Gastroesophageal sphincter (tissue), 4 donors: ENCODE data around the gene DPEP2NB. TPM values are rescaled to one million over a fixed set of nuclear protein-coding genes. Genes with fewer than 3 reads are reported as not detected.
A peak's percentile ranks its signal among the peaks of the same experiment; 100 is the strongest.
"Not testable (repeated sequence)": the region's sequence is repeated elsewhere in the genome, so short reads cannot be mapped to it uniquely, and the experiment has no call there.

ENCODE experiments used
- ATAC-seq: fragments of 150-250 bp; one replicate; pipeline ENCODE4 v1.9.1; 2016; ENCODE audit warnings: mild to moderate bottlenecking, moderate library complexity
- H3K27ac ChIP-seq, 4 donors: fragments of 200-600 bp; sonication (generic) in 3 of 4; 1 replicate in 3 of 4; 2 replicates in 1 of 4; pipeline ENCODE4 v1.5.1; 2016 to 2019
- H3K27me3 ChIP-seq: fragments of 200-600 bp; sonication (generic); one replicate; pipeline ENCODE4 v1.5.1; 2019
- H3K36me3 ChIP-seq, 2 donors: fragments of 200-600 bp; sonication (generic); one replicate each; pipeline ENCODE4 v1.5.1; 2019; ENCODE audit warnings: control low read depth in 1 of 2
- H3K4me1 ChIP-seq, 3 donors: fragments of 200-600 bp; sonication (generic); 1 replicate in 2 of 3; 2 replicates in 1 of 3; pipeline ENCODE4 v1.5.1; 2016 to 2019; ENCODE audit warnings: control low read depth in 2 of 3
- H3K4me3 ChIP-seq, 2 donors: fragments of 200-600 bp; sonication (generic); one replicate each; pipeline ENCODE4 v1.5.1; 2019; ENCODE audit warnings: mild to moderate bottlenecking in 1 of 2, moderate library complexity in 1 of 2
- H3K9me3 ChIP-seq, 3 donors: fragments of 200-600 bp; sonication (generic); one replicate each; pipeline ENCODE4 v1.5.1; 2017 to 2019; ENCODE audit warnings: control low read depth in 2 of 3
- EP300 ChIP-seq: sonication (generic); formaldehyde crosslinking; IDR thresholded peaks from one replicate; pipeline ENCODE4 v1.6.1; 2017; ENCODE audit warnings: antibody characterized with exemption, mild to moderate bottlenecking
- POLR2A ChIP-seq, 2 donors: fragments of 450-650 bp; IDR thresholded peaks; one replicate each; pipeline ENCODE4 v1.6.1; 2017; ENCODE audit warnings: antibody characterized with exemption in 2 of 2, mild to moderate bottlenecking in 2 of 2, moderate library complexity in 1 of 2
- POLR2AphosphoS5 ChIP-seq: sonication (generic); formaldehyde crosslinking; IDR thresholded peaks from one replicate; pipeline ENCODE4 v1.6.1; 2017; ENCODE audit warnings: antibody characterized with exemption
- WGBS, 2 donors: methylation state at CpG; one replicate each; pipeline ENCODE4 v1.1.5; 2018; ENCODE audit warnings: low coverage in 1 of 2; 5-methylcytosine and 5-hydroxymethylcytosine counted together
- total RNA-seq, 4 donors: library from RNA; depleted of rRNA; stranded (reverse); fragments of >200 nt; gene quantifications; one replicate each; pipeline ENCODE4 v1.1.0, GENCODE V29; 2016
- TF ChIP-seq, protein P1 (sequence below), 4 experiments: fragments of 200-600 bp in 2 of 4; fragments of 450-650 bp in 2 of 4; sonication (generic) in 1 of 4; IDR thresholded peaks; one replicate each; pipeline ENCODE4 v1.5.1; 2017 to 2019; ENCODE audit warnings: antibody characterized with exemption in 4 of 4, mild to moderate bottlenecking in 2 of 4, moderate library complexity in 2 of 4

DPEP2NB gene
- total RNA-seq, 4 donors from 2014 or later, result not detected

DNA sequence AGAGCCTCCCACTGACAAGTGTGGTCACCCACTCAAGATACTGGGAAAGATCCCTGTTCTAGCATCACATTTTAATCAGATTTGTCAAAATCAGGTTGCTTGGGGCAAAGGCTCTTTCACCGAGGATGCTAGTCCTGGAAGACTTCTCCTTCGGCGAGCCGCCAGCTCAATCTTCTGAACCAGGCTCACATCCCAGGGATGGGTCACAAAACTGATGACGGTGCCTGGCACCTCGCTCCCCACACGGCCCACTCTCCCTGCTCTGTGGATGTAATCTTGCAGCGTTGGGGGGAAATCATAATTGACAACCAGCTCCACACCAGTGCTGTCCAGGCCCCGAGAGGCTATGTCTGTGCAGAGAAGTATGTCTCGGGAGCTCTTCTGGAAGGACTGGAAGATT lies 5.8 kb upstream of the DPEP2NB start:
- Histone ChIP-seq H3K9me3 (no peaks in the 10 kb centered on the region), H3K36me3 (peaks cover 0 to 17% of the 10 kb centered on the region in 2 donors), H3K4me3 (peak overlapping the region in 1 of 2 donors; percentile 67), H3K4me1 (peaks cover 0 to 31% (median 22%) of the 10 kb centered on the region in 3 donors), H3K27ac (no peak overlapping the region), H3K27me3 (no peaks in the 10 kb centered on the region)
- TF ChIP-seq POLR2A (IDR thresholded peaks at IDR 0.05) (no peak), POLR2AphosphoS5 (no peak), EP300 (no peak)
- TF ChIP-seq, protein P1, sequence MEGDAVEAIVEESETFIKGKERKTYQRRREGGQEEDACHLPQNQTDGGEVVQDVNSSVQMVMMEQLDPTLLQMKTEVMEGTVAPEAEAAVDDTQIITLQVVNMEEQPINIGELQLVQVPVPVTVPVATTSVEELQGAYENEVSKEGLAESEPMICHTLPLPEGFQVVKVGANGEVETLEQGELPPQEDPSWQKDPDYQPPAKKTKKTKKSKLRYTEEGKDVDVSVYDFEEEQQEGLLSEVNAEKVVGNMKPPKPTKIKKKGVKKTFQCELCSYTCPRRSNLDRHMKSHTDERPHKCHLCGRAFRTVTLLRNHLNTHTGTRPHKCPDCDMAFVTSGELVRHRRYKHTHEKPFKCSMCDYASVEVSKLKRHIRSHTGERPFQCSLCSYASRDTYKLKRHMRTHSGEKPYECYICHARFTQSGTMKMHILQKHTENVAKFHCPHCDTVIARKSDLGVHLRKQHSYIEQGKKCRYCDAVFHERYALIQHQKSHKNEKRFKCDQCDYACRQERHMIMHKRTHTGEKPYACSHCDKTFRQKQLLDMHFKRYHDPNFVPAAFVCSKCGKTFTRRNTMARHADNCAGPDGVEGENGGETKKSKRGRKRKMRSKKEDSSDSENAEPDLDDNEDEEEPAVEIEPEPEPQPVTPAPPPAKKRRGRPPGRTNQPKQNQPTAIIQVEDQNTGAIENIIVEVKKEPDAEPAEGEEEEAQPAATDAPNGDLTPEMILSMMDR (IDR thresholded peaks at IDR 0.05), result no peak
- ATAC-seq, result no peak
- 90% methylated on average over 10 of the region's 10 CpGs; no CpG with 5 or more reads in 1 of the 2 donors for WGBS, 2 donors

DNA sequence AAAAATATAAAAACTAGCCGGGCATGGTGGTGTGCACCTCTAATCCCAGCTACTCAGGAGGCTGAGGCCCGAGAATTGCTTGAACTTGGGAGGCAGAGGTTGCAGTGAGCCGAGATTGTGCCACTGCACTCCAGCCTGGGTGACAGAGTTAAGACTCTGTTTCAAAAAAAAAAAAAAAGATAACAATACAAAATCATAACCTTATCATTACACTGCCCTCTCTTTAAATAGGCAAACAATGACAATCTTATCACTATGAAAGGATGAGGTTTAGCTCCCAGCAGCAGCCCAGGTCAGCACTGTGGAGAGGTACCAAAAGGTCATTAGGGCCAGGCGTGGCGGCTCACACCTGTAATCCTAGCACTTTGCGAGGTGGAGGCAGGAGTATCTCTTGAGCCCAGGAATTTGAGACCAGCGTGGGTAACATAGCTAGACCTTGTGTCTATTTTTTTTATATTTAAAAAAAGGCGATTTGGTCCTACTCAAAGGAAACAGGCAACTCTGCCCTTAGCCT lies 3.5 kb upstream of the DPEP2NB start:
- TF ChIP-seq POLR2AphosphoS5 (no peak), EP300 (no peak), POLR2A (IDR thresholded peaks at IDR 0.05) (no peak)
- TF ChIP-seq, protein P1 (IDR thresholded peaks at IDR 0.05), result no peak
- Histone ChIP-seq H3K4me3 (no peak overlapping the region), H3K4me1 (peaks cover 0 to 28% (median 21%) of the 10 kb centered on the region in 3 donors), H3K27ac (no peak overlapping the region), H3K9me3 (no peaks in the 10 kb centered on the region), H3K36me3 (peaks cover 0 to 10% of the 10 kb centered on the region in 2 donors), H3K27me3 (no peaks in the 10 kb centered on the region)
- no peak for ATAC-seq
- 57 to 74% methylated on average over 1 to 7 of the region's 8 CpGs for WGBS, 2 donors

DNA sequence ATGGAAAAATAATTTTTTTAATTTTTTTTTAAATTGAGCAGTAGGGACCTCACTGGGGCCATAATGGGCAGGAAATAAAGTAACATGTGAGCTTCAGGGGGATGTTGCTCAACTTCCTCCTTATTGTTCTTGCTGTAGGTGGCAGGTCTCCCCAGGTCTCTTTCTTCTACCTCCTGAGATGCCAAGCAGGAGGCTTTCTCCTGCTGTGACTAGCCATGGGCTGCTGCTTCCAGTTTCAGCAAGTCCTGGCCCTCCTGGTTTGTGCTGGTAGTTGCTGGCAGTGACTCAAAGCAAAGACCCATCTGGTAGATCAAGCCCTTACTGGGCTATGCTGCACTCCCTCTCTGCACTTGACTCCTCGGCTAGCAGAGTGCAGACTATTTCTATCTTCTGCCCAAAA lies 2.3 kb downstream of the DPEP2NB start:
- no peaks in the 10 kb centered on the region for H3K36me3 ChIP-seq
- H3K4me1 ChIP-seq, result no peaks in the 10 kb centered on the region
- ATAC-seq, result no peak
- H3K27me3 ChIP-seq, result peaks cover 7% of the 10 kb centered on the region
- WGBS, 2 donors, result 56 to 60% methylated on average over 1 of the region's 1 CpG
- no peak overlapping the region for H3K27ac ChIP-seq
- H3K9me3 ChIP-seq, result no peaks in the 10 kb centered on the region
- TF ChIP-seq EP300 (no peak), POLR2AphosphoS5 (no peak)
- no peak overlapping the region for H3K4me3 ChIP-seq

DNA sequence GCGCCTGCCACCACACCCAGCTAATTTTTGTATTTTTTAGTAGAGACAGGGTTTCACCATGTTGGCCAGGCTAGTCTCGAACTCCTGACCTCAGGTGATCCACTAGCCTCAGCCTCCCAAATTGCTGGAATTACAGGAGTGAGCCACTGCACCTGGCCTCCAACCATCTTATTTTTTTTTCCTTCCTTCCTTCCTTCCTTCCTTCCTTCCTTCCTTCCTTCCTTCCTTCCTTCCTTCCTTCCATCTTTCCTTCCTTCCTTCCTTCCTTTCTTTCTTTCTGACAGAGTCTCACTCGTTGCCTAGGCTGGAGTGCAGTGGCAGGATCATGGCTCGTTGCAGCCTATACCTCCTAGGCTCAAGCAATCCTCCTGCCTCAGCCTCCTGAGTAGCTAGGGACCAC lies 5.8 kb downstream of the DPEP2NB start:
- WGBS, 2 donors, result 74 to 86% methylated on average over 2 to 3 of the region's 4 CpGs

DNA sequence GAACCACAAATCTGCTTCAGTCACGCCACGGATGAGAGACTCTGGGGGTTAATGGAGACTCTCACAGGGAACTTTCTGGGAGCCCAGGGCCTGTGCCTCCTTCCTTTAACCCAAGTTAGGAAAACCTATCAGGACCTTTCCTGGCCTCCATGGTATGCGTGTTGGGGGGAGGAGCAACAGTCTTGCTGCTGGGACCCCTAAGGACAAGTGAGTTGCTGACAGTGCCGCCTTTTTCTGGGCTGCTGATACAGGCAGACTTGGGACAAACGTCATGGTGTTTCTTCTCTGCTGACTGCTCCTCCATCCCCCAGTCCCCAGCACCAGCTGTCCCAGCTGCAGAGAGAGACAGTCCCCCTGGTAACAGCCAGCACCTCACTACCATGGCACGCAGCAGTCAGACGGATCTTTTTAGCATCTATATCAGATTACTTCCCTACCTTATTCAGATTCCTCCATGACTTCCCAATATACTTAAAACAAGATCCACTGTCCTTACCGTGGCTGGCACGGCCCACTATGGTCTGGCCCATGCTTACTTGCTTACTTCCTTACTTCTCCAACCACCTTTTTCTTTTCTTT lies 6.5 kb downstream of the DPEP2NB start:
- 42 to 54% methylated on average over 4 to 5 of the region's 9 CpGs for WGBS, 2 donors
- Histone ChIP-seq H3K9me3 (no peaks in the 10 kb centered on the region), H3K36me3 (no peaks in the 10 kb centered on the region), H3K27ac (no peak overlapping the region), H3K4me1 (no peaks in the 10 kb centered on the region), H3K4me3 (no peak overlapping the region), H3K27me3 (peaks cover 7% of the 10 kb centered on the region)
- TF ChIP-seq EP300, result no peak
- TF ChIP-seq, protein P1 (IDR thresholded peaks at IDR 0.05), result no peak
- no peak for TF ChIP-seq POLR2AphosphoS5
- TF ChIP-seq POLR2A (IDR thresholded peaks at IDR 0.05), result no peak
- no peak for ATAC-seq

More for the DNA sequence above, 5.8 kb downstream of the DPEP2NB start:
- H3K27ac ChIP-seq, H3K9me3 ChIP-seq, H3K36me3 ChIP-seq, H3K4me3 ChIP-seq, H3K4me1 ChIP-seq, ATAC-seq, H3K27me3 ChIP-seq: not testable (repeated sequence)

DNA sequence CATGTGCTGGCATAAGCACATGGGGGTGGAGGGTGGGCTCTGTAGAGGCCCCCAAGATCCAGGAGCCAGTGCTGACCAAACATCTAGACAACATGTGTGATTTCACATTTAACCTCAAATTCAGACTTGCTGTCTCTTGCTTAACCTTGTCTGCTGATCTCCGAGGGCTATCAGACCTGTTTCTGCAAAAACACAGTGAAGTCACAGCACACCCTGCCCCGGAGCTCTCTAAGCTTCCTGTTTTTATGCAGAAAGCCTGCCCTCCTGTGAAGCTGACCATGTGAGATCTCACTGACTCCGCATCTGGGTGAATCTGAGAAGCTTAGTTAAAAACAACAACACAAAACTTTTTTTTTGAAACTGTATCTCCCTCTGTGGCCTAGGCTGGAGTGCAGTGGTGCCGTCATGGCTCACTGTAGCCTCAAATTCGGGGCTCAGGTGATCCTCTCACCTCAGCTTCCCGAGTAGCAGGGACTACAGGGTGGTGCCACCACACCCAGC lies 9.9 kb downstream of the DPEP2NB start:
- Histone ChIP-seq H3K9me3 (no peaks in the 10 kb centered on the region), H3K4me3 (no peak overlapping the region), H3K36me3 (no peaks in the 10 kb centered on the region), H3K27me3 (no peaks in the 10 kb centered on the region), H3K4me1 (no peaks in the 10 kb centered on the region), H3K27ac (peak overlapping the region in 3 of 4 donors; percentile 51 to 61 (median 60))
- WGBS, 2 donors, result 34% methylated on average over 6 of the region's 6 CpGs; no CpG with 5 or more reads in 1 of the 2 donors
- peak; percentile 77 for ATAC-seq
- TF ChIP-seq, protein P1 (IDR thresholded peaks at IDR 0.05), result no peak
- TF ChIP-seq POLR2AphosphoS5 (no peak), POLR2A (IDR thresholded peaks at IDR 0.05) (no peak), EP300 (no peak)
